Mesenchymal stem cell (in vitro differentiated cells and primary cell): Measurements from ENCODE around the gene GYPC.

Experiments used
- DNase-seq: peaks from one replicate; pipeline ENCODE4 v3.0.0-alpha.2; 2013
- H2AFZ ChIP-seq: one replicate; pipeline ENCODE4 v1.6.1; 2013; ENCODE audit warnings: low read depth, mild to moderate bottlenecking, control low read depth, inconsistent platforms, low read length, moderate library complexity
- H2AK5ac ChIP-seq: 2 replicates; pipeline ENCODE4 v1.6.1; 2013; ENCODE audit warnings: low read length, moderate library complexity, mild to moderate bottlenecking, inconsistent platforms; ENCODE audit not compliant: severe bottlenecking
- H2BK120ac ChIP-seq: one replicate; pipeline ENCODE4 v1.6.1; 2013; ENCODE audit warnings: low read depth, mild to moderate bottlenecking, inconsistent platforms, low read length, moderate library complexity
- H2BK12ac ChIP-seq, 2 experiments: one replicate each; pipeline ENCODE4 v1.6.1; 2013; ENCODE audit warnings: inconsistent platforms in 2 of 2, low read length in 2 of 2, mild to moderate bottlenecking in 2 of 2, moderate library complexity in 2 of 2, control low read depth in 1 of 2
- H2BK15ac ChIP-seq: one replicate; pipeline ENCODE4 v1.6.1; 2013; ENCODE audit warnings: mild to moderate bottlenecking, low read depth, inconsistent platforms; ENCODE audit not compliant: poor library complexity, severe bottlenecking
- H2BK5ac ChIP-seq: 2 replicates; pipeline ENCODE4 v1.6.1; 2013; ENCODE audit warnings: low read depth, mild to moderate bottlenecking, low read length, control low read depth, inconsistent platforms; ENCODE audit not compliant: poor library complexity, severe bottlenecking
- H3K14ac ChIP-seq, 2 experiments: one replicate each; pipeline ENCODE4 v1.6.1; 2013; ENCODE audit warnings: inconsistent platforms in 2 of 2, low read length in 2 of 2, control low read depth in 1 of 2, mild to moderate bottlenecking in 1 of 2, moderate library complexity in 1 of 2
- H3K18ac ChIP-seq, 2 experiments: one replicate each; pipeline ENCODE4 v1.6.1; 2013; ENCODE audit warnings: inconsistent platforms in 2 of 2, low read length in 2 of 2, control low read depth in 1 of 2, low read depth in 1 of 2, mild to moderate bottlenecking in 1 of 2
- H3K23ac ChIP-seq, 2 experiments: one replicate each; pipeline ENCODE4 v1.6.1; 2013; ENCODE audit warnings: inconsistent platforms in 2 of 2, low read length in 2 of 2, mild to moderate bottlenecking in 2 of 2, moderate library complexity in 2 of 2, control low read depth in 1 of 2
- H3K27ac ChIP-seq: 2 replicates; pipeline ENCODE4 v1.5.1; 2013; ENCODE audit warnings: mild to moderate bottlenecking, moderate library complexity, low read length, control low read depth, inconsistent platforms; ENCODE audit not compliant: poor library complexity, severe bottlenecking
- H3K27me3 ChIP-seq, 2 experiments: 2 replicates each; pipeline versions ENCODE4 v1.6.1 to v1.7.0; 2013; ENCODE audit warnings: low read length in 2 of 2, mild to moderate bottlenecking in 2 of 2, moderate library complexity in 2 of 2, control low read depth in 1 of 2, inconsistent platforms in 1 of 2; ENCODE audit not compliant: control insufficient read depth in 1 of 2, insufficient read depth in 1 of 2
- H3K36me3 ChIP-seq, 2 experiments: 2 replicates each; pipeline versions ENCODE4 v1.6.1 to v1.7.0; 2013; ENCODE audit warnings: low read length in 2 of 2, control low read depth in 1 of 2, inconsistent platforms in 1 of 2, low read depth in 1 of 2, mild to moderate bottlenecking in 1 of 2; ENCODE audit not compliant: insufficient read depth in 2 of 2, control insufficient read depth in 1 of 2
- H3K4ac ChIP-seq, 2 experiments: one replicate each; pipeline ENCODE4 v1.6.1; 2013; ENCODE audit warnings: inconsistent platforms in 2 of 2, low read length in 2 of 2, mild to moderate bottlenecking in 2 of 2, moderate library complexity in 2 of 2, control low read depth in 1 of 2, low read depth in 1 of 2
- H3K4me1 ChIP-seq: 2 replicates; pipeline ENCODE4 v1.6.1; 2013; ENCODE audit warnings: low read depth, low read length, control low read depth; ENCODE audit not compliant: control insufficient read depth, insufficient read depth
- H3K4me2 ChIP-seq: 2 replicates; pipeline ENCODE4 v1.6.1; 2013; ENCODE audit warnings: low read length, mild to moderate bottlenecking, inconsistent platforms; ENCODE audit not compliant: poor library complexity, severe bottlenecking
- H3K4me3 ChIP-seq, 2 experiments: 2 replicates each; pipeline versions ENCODE4 v1.5.1 to v1.7.0; 2013; ENCODE audit warnings: low read length in 2 of 2, mild to moderate bottlenecking in 2 of 2, control low read depth in 1 of 2, low read depth in 1 of 2; ENCODE audit not compliant: insufficient read depth in 1 of 2
- H3K79me1 ChIP-seq: replicated peaks from 2 replicates; pipeline ENCODE4 v1.6.1; 2013; ENCODE audit warnings: mild to moderate bottlenecking, control low read depth, low read length, inconsistent platforms; ENCODE audit not compliant: poor library complexity, severe bottlenecking
- H3K9ac ChIP-seq: 2 replicates; pipeline ENCODE4 v1.7.0; 2013; ENCODE audit warnings: mild to moderate bottlenecking, low read length, moderate library complexity
- H3K9me3 ChIP-seq: 2 replicates; pipeline ENCODE4 v1.7.0; 2013; ENCODE audit warnings: mild to moderate bottlenecking, low read length; ENCODE audit not compliant: control insufficient read depth
- H4K8ac ChIP-seq: one replicate; pipeline ENCODE4 v1.6.1; 2013; ENCODE audit warnings: inconsistent platforms, mild to moderate bottlenecking, low read length, moderate library complexity
- H4K91ac ChIP-seq: one replicate; pipeline ENCODE4 v1.6.1; 2013; ENCODE audit warnings: mild to moderate bottlenecking, low read length, inconsistent platforms
- WGBS: methylation state at CpG from one replicate; pipeline ENCODE4 v1.1.7; 2013; ENCODE audit warnings: mixed read lengths; 5-methylcytosine and 5-hydroxymethylcytosine counted together

Gene GYPC

GRCh38 chr2:126643972-126644371 is 12.0 kb upstream of the GYPC start:
- no peak overlapping the region for H2BK120ac ChIP-seq
- peak overlapping the region in 1 of 2 experiments; percentile 7 for H2BK12ac ChIP-seq
- no peak overlapping the region for H3K27ac ChIP-seq
- H3K36me3 ChIP-seq, result no peaks in the 10 kb centered on the region
- no peak overlapping the region for H3K4me3 ChIP-seq
- H3K4me2 ChIP-seq, result no peak overlapping the region
- no peak overlapping the region for H4K8ac ChIP-seq
- no peak overlapping the region for H2AK5ac ChIP-seq
- DNase-seq, result no peak
- no peak overlapping the region for H2BK5ac ChIP-seq
- H3K9me3 ChIP-seq, result no peaks in the 10 kb centered on the region
- H3K23ac ChIP-seq, result no peak overlapping the region
- H3K79me1 ChIP-seq, result no peaks in the 10 kb centered on the region
- no peak overlapping the region for H2AFZ ChIP-seq
- no peak overlapping the region for H2BK15ac ChIP-seq
- peaks cover 0 to 16% of the 10 kb centered on the region in 2 experiments for H3K27me3 ChIP-seq
- H3K18ac ChIP-seq, result no peak overlapping the region
- H3K4me1 ChIP-seq, result no peaks in the 10 kb centered on the region
- no peak overlapping the region for H3K9ac ChIP-seq
- H3K4ac ChIP-seq, result no peak overlapping the region
- no peak overlapping the region for H4K91ac ChIP-seq
- no peak overlapping the region for H3K14ac ChIP-seq
- WGBS, result 77% methylated on average over 3 of the region's 3 CpGs

DNA sequence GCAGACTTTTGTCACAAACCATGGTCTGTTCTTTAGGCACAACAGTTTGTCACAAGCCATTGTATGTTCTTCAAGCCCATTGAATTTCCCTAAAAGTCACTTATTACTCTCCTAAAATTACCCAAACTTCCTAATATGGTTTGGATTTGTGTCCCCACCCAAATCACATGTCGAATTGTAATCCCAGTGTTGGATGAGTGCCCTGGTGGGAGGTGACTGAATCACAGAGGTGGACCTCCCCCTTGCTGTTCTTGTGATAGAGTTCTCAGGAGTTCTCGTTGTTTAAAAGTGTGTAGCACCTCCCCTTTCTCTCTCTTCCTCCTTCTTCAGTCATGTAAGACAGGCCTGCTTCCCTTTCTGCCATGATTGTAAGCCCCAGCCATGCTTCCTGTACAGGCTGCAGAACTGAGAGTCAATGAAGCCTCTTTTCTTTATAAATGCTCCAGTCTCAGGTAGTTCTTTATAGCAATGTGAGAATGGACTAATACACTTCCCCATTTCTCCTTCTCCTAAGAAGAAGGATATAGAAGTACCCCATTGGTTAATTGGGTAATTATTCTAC is 11.2 kb upstream of the GYPC start:
- Histone ChIP-seq H3K4me1 (no peaks in the 10 kb centered on the region), H3K4ac (no peak overlapping the region), H2BK15ac (no peak overlapping the region), H4K91ac (no peak overlapping the region), H2AFZ (no peak overlapping the region), H3K9me3 (no peaks in the 10 kb centered on the region), H3K27me3 (peaks cover 0 to 16% of the 10 kb centered on the region in 2 experiments), H3K27ac (no peak overlapping the region), H3K4me2 (no peak overlapping the region), H3K4me3 (no peak overlapping the region), H2BK12ac (no peak overlapping the region), H2BK120ac (no peak overlapping the region), H3K79me1 (no peaks in the 10 kb centered on the region), H3K14ac (no peak overlapping the region), H3K36me3 (no peaks in the 10 kb centered on the region), H2AK5ac (no peak overlapping the region), H3K9ac (no peak overlapping the region), H3K23ac (no peak overlapping the region), H3K18ac (no peak overlapping the region), H4K8ac (no peak overlapping the region), H2BK5ac (no peak overlapping the region)
- 77% methylated on average over 2 of the region's 2 CpGs for whole genome bisulfite sequencing
- no peak for DNase-seq

DNA sequence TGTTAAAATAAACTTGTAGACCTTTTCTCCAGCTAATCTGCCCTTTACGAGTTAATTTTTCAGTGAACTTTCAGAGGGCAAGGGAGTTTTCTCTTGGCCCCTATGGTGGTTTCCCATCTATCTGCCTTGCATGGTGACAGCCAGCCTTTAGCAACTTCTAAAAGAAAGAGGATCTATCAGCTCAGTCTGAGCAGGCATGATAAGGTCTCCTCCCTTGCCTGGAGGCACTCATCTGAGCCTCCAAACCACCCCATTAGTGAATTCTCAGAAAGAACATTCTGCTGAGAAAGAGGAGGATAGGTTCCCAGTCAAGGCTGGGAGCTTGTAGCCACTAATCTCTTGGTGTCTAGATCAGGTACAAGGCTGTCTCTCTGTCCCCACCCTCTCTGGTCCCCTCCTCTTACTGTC is 10.7 kb upstream of the GYPC start:
- H3K9me3 ChIP-seq, result no peaks in the 10 kb centered on the region
- no peak overlapping the region for H4K8ac ChIP-seq
- WGBS, result 100% methylated on average over 1 of the region's 1 CpG

GRCh38 chr2:126646026-126646425 is 9.9 kb upstream of the GYPC start:
- no peak overlapping the region for H2BK12ac ChIP-seq
- H4K8ac ChIP-seq, result no peak overlapping the region
- H2BK120ac ChIP-seq, result no peak overlapping the region
- H3K23ac ChIP-seq, result no peak overlapping the region
- H2BK15ac ChIP-seq, result no peak overlapping the region
- H4K91ac ChIP-seq, result no peak overlapping the region
- H3K4me1 ChIP-seq, result no peaks in the 10 kb centered on the region
- H3K36me3 ChIP-seq, result no peaks in the 10 kb centered on the region
- no peak overlapping the region for H3K4ac ChIP-seq
- H2AFZ ChIP-seq, result no peak overlapping the region
- H3K18ac ChIP-seq, result no peak overlapping the region
- no peaks in the 10 kb centered on the region for H3K9me3 ChIP-seq
- whole genome bisulfite sequencing, result 96% methylated on average over 3 of the region's 3 CpGs
- no peak overlapping the region for H3K4me3 ChIP-seq
- H3K9ac ChIP-seq, result no peak overlapping the region
- no peak overlapping the region for H2BK5ac ChIP-seq
- no peak overlapping the region for H2AK5ac ChIP-seq
- no peak for DNase-seq
- H3K27ac ChIP-seq, result no peak overlapping the region
- H3K27me3 ChIP-seq, result peaks cover 0 to 16% of the 10 kb centered on the region in 2 experiments
- no peak overlapping the region for H3K4me2 ChIP-seq
- no peak overlapping the region for H3K14ac ChIP-seq
- no peaks in the 10 kb centered on the region for H3K79me1 ChIP-seq

More for the DNA sequence above, 10.7 kb upstream of the GYPC start:
- Histone ChIP-seq H3K14ac (no peak overlapping the region), H3K4me3 (no peak overlapping the region), H3K4ac (no peak overlapping the region), H3K4me2 (no peak overlapping the region), H3K79me1 (no peaks in the 10 kb centered on the region), H3K27ac (no peak overlapping the region), H2BK120ac (no peak overlapping the region), H2BK15ac (no peak overlapping the region), H2AFZ (no peak overlapping the region), H3K9ac (no peak overlapping the region), H3K36me3 (no peaks in the 10 kb centered on the region), H3K4me1 (no peaks in the 10 kb centered on the region), H2AK5ac (no peak overlapping the region), H3K23ac (no peak overlapping the region), H2BK5ac (no peak overlapping the region), H2BK12ac (no peak overlapping the region), H4K91ac (no peak overlapping the region), H3K18ac (no peak overlapping the region), H3K27me3 (peaks cover 0 to 16% of the 10 kb centered on the region in 2 experiments)
- no peak for DNase-seq
